H1 (cell line): ENCODE results near the gene KRTAP24-1. TPM values are rescaled to one million over a fixed set of nuclear protein-coding genes. Genes with fewer than 3 reads are reported as not detected.

Experiments used
- CTCF ChIA-PET: fragments of 300-600 bp; sonication (Branson Sonifier 250); formaldehyde crosslinking; loops from one replicate; lab custom pipeline; 2021; ENCODE audit not compliant: partially characterized antibody; lab: Charles Lee
- POLR2A ChIA-PET: fragments of 300-600 bp; sonication (Branson Sonifier 250); formaldehyde crosslinking; loops from one replicate; lab custom pipeline; 2021; ENCODE audit warnings: inconsistent platforms; ENCODE audit not compliant: partially characterized antibody; lab: Charles Lee
- DNase-seq, 2 experiments: peaks; one replicate each; pipeline versions ENCODE4 v3.0.0 to v3.0.0-alpha.2; 2010 to 2022; ENCODE audit warnings: low spot score in 2 of 2, low read depth in 1 of 2, mixed read lengths in 1 of 2
- FAIRE-seq: peaks from 2 replicates; lab custom pipeline; 2011; peaks lifted over from hg19 to GRCh38; lab: Jason Lieb, UNC
- H2AFZ ChIP-seq: 2 replicates; pipeline ENCODE4 v1.8.1; 2012; ENCODE audit warnings: low read length, inconsistent platforms
- H2AK5ac ChIP-seq: 2 replicates; pipeline ENCODE4 v1.6.1; 2013; ENCODE audit warnings: low read depth, low read length
- H2BK120ac ChIP-seq: replicated peaks from 2 replicates; pipeline ENCODE3; 2013; ENCODE audit warnings: low read depth, low read length, inconsistent platforms
- H2BK12ac ChIP-seq: 2 replicates; pipeline ENCODE4 v1.6.1; 2013; ENCODE audit warnings: low read depth, low read length
- H2BK15ac ChIP-seq: 2 replicates; pipeline ENCODE4 v1.6.1; 2013; ENCODE audit warnings: low read length
- H2BK20ac ChIP-seq: 2 replicates; pipeline ENCODE4 v1.6.1; 2013; ENCODE audit warnings: low read length
- H2BK5ac ChIP-seq: 2 replicates; pipeline ENCODE4 v1.6.1; 2013; ENCODE audit warnings: low read depth, low read length
- H3K14ac ChIP-seq: 2 replicates; pipeline ENCODE4 v1.6.1; 2013; ENCODE audit warnings: inconsistent platforms; ENCODE audit not compliant: insufficient read length
- H3K18ac ChIP-seq: 2 replicates; pipeline ENCODE4 v1.6.1; 2013; ENCODE audit warnings: low read length; ENCODE audit errors: extremely low read depth
- H3K23ac ChIP-seq: 2 replicates; pipeline ENCODE4 v1.6.1; 2013; ENCODE audit warnings: inconsistent platforms; ENCODE audit not compliant: insufficient read length
- H3K23me2 ChIP-seq: 2 replicates; pipeline ENCODE4 v1.6.1; 2013; ENCODE audit warnings: low read depth, low read length
- H3K27ac ChIP-seq: 2 replicates; pipeline ENCODE4 v1.6.1; 2011; ENCODE audit warnings: low read depth, low read length, inconsistent platforms
- H3K27me3 ChIP-seq, 4 experiments: replicated peaks in 1 of 4; 1 replicate in 1 of 4; 2 replicates in 3 of 4; pipeline versions ENCODE4 v1.6.1 to v1.8.1; 2011 to 2013; ENCODE audit warnings: low read length in 3 of 4, mild to moderate bottlenecking in 3 of 4, inconsistent platforms in 2 of 4, mixed read lengths in 2 of 4, moderate library complexity in 1 of 4; ENCODE audit not compliant: control insufficient read depth in 3 of 4, insufficient read depth in 3 of 4; ENCODE audit errors: extremely low read depth in 1 of 4
- H3K36me3 ChIP-seq, 4 experiments: 2 replicates each; pipeline versions ENCODE4 v1.6.1 to v1.8.1; 2011 to 2013; ENCODE audit warnings: mild to moderate bottlenecking in 4 of 4, low read length in 3 of 4, moderate library complexity in 2 of 4, control low read depth in 1 of 4, inconsistent platforms in 1 of 4; ENCODE audit not compliant: insufficient read depth in 4 of 4, control insufficient read depth in 2 of 4
- H3K4ac ChIP-seq: replicated peaks from 2 replicates; pipeline ENCODE3; 2013; ENCODE audit warnings: low read length, low read depth, mixed read lengths, inconsistent platforms; ENCODE audit not compliant: insufficient read length
- H3K4me1 ChIP-seq, 4 experiments: replicated peaks in 1 of 4; 1 replicate in 1 of 4; 2 replicates in 3 of 4; pipeline versions ENCODE4 v1.6.1 to v1.8.1; 2011 to 2013; ENCODE audit warnings: low read length in 3 of 4, inconsistent platforms in 2 of 4, mixed read lengths in 1 of 4; ENCODE audit not compliant: insufficient read depth in 4 of 4, control insufficient read depth in 3 of 4
- H3K4me2 ChIP-seq, 2 experiments: 2 replicates each; pipeline versions ENCODE4 v1.6.1 to v1.8.1; 2011 to 2013; ENCODE audit warnings: low read depth in 2 of 2, low read length in 2 of 2, control low read depth in 1 of 2, inconsistent platforms in 1 of 2, mild to moderate bottlenecking in 1 of 2; ENCODE audit not compliant: insufficient read depth in 1 of 2
- H3K4me3 ChIP-seq, 4 experiments: fragments of 200-600, 300-600 bp in 1 of 4; sonication (generic), shearing (Covaris generic), sonication (Bioruptor Twin) in 1 of 4; 2 replicates each; pipeline versions ENCODE4 v1.5.1 to v1.8.1; 2011 to 2016; ENCODE audit warnings: low read length in 4 of 4, low read depth in 3 of 4, control low read depth in 2 of 4, inconsistent platforms in 2 of 4, mild to moderate bottlenecking in 2 of 4, mixed read lengths in 1 of 4, moderate library complexity in 1 of 4; ENCODE audit not compliant: insufficient read depth in 2 of 4; ENCODE audit errors: extremely low read depth in 1 of 4
- H3K56ac ChIP-seq: replicated peaks from 2 replicates; pipeline ENCODE3; 2013; ENCODE audit warnings: low read depth, mild to moderate bottlenecking, mixed read lengths, low read length, inconsistent platforms; ENCODE audit not compliant: insufficient read length
- H3K79me1 ChIP-seq: 2 replicates; pipeline ENCODE4 v1.6.1; 2013; ENCODE audit warnings: low read depth, low read length, control low read depth
- H3K79me2 ChIP-seq, 2 experiments: 2 replicates each; pipeline versions ENCODE4 v1.6.1 to v1.8.1; 2012 to 2013; ENCODE audit warnings: low read length in 2 of 2, mild to moderate bottlenecking in 2 of 2, inconsistent platforms in 1 of 2; ENCODE audit not compliant: insufficient read depth in 2 of 2, control insufficient read depth in 1 of 2
- H3K9ac ChIP-seq, 4 experiments: replicated peaks in 1 of 4; 1 replicate in 1 of 4; 2 replicates in 3 of 4; pipeline versions ENCODE4 v1.6.1 to v1.8.1; 2011 to 2013; ENCODE audit warnings: low read depth in 3 of 4, low read length in 3 of 4, control low read depth in 2 of 4, mild to moderate bottlenecking in 2 of 4, moderate library complexity in 2 of 4, inconsistent platforms in 1 of 4; ENCODE audit errors: extremely low read depth in 1 of 4
- H3K9me3 ChIP-seq, 2 experiments: 2 replicates each; pipeline versions ENCODE4 v1.6.1 to v1.8.1; 2012 to 2013; ENCODE audit warnings: mild to moderate bottlenecking in 2 of 2, moderate library complexity in 2 of 2, control low read depth in 1 of 2, inconsistent platforms in 1 of 2, low read depth in 1 of 2, low read length in 1 of 2, mixed read lengths in 1 of 2; ENCODE audit not compliant: insufficient read depth in 2 of 2
- H4K20me1 ChIP-seq, 2 experiments: replicated peaks in 1 of 2; 2 replicates each; pipeline versions ENCODE3 to v1.8.1; 2011 to 2013; ENCODE audit warnings: inconsistent platforms in 2 of 2, low read length in 2 of 2, mild to moderate bottlenecking in 1 of 2; ENCODE audit not compliant: insufficient read depth in 2 of 2, control insufficient read depth in 1 of 2
- H4K5ac ChIP-seq: 2 replicates; pipeline ENCODE4 v1.6.1; 2013; ENCODE audit warnings: low read length, low read depth, mixed read lengths, inconsistent platforms; ENCODE audit not compliant: insufficient read length
- H4K8ac ChIP-seq: 2 replicates; pipeline ENCODE4 v1.8.0; 2013; ENCODE audit warnings: mild to moderate bottlenecking, moderate library complexity, low read length, inconsistent platforms; ENCODE audit not compliant: insufficient read depth; ENCODE audit errors: extremely low read depth
- H4K91ac ChIP-seq: replicated peaks from 2 replicates; pipeline ENCODE3; 2013; ENCODE audit warnings: low read length, mixed read lengths, inconsistent platforms; ENCODE audit not compliant: insufficient read length
- ATF3 ChIP-seq: IDR thresholded peaks from 2 replicates; pipeline ENCODE4 v1.6.1; 2011; ENCODE audit warnings: low read depth, mild to moderate bottlenecking, low read length; ENCODE audit not compliant: insufficient read depth
- CBX5 ChIP-seq: fragments of 300-800, 300-1000 bp; sonication (generic); IDR thresholded peaks from 2 replicates; pipeline ENCODE4 v1.7.1; 2016; ENCODE audit warnings: antibody characterized with exemption, low read length, low read depth
- CEBPB ChIP-seq: IDR thresholded peaks from 2 replicates; pipeline ENCODE4 v1.6.1; 2012; ENCODE audit warnings: low read depth, low read length
- CHD1 ChIP-seq: IDR thresholded peaks from 2 replicates; pipeline ENCODE4 v1.6.1; 2012; ENCODE audit warnings: low read depth, low read length, improper control_type of control experiment
- GABPA ChIP-seq: IDR thresholded peaks from 2 replicates; pipeline ENCODE4 v1.6.1; 2011; ENCODE audit warnings: mild to moderate bottlenecking, low read length, moderate library complexity, borderline replicate concordance; ENCODE audit not compliant: insufficient read depth
- HDAC6 ChIP-seq: IDR thresholded peaks from one replicate; pipeline ENCODE4 v1.7.1; 2012; ENCODE audit warnings: low read depth, mild to moderate bottlenecking, inconsistent platforms, low read length, moderate library complexity
- NRF1 ChIP-seq: IDR thresholded peaks from 2 replicates; pipeline ENCODE4 v1.6.1; 2011; ENCODE audit warnings: mild to moderate bottlenecking, low read depth, low read length, improper control_type of control experiment
- POLR2A ChIP-seq, 2 experiments: IDR thresholded peaks; 1 replicate in 1 of 2; 2 replicates in 1 of 2; pipeline ENCODE4 v1.6.1; 2011; ENCODE audit warnings: low read depth in 2 of 2, low read length in 2 of 2, mild to moderate bottlenecking in 2 of 2; ENCODE audit errors: control extremely low read depth in 1 of 2
- POU5F1 ChIP-seq: IDR thresholded peaks from 2 replicates; pipeline ENCODE4 v1.6.1; 2011; ENCODE audit warnings: low read depth, mild to moderate bottlenecking, low read length, moderate library complexity
- RAD21 ChIP-seq, 2 experiments: IDR thresholded peaks in 1 of 2; conservative IDR thresholded peaks in 1 of 2; 2 replicates each; pipeline ENCODE4 v1.6.1; 2011; ENCODE audit warnings: low read depth in 2 of 2, low read length in 2 of 2, improper control_type of control experiment in 1 of 2, inconsistent platforms in 1 of 2, mild to moderate bottlenecking in 1 of 2, moderate library complexity in 1 of 2
- RXRA ChIP-seq: IDR thresholded peaks from 2 replicates; pipeline ENCODE4 v1.6.1; 2011; ENCODE audit warnings: low read depth, mild to moderate bottlenecking, low read length, moderate library complexity; ENCODE audit not compliant: insufficient read depth
- SP2 ChIP-seq: IDR thresholded peaks from 2 replicates; pipeline ENCODE4 v1.6.1; 2012; ENCODE audit warnings: mild to moderate bottlenecking, low read length, inconsistent platforms
- SUZ12 ChIP-seq: fragments of 200-600 bp; sonication (generic); IDR thresholded peaks from 2 replicates; pipeline ENCODE4 v1.6.1; 2012; ENCODE audit warnings: mild to moderate bottlenecking, inconsistent platforms, low read length, moderate library complexity, mixed read lengths
- TAF7 ChIP-seq: optimal IDR thresholded peaks from 2 replicates; pipeline ENCODE3; 2011; ENCODE audit warnings: low read depth, mild to moderate bottlenecking, inconsistent platforms, low read length, moderate library complexity, borderline replicate concordance
- TCF12 ChIP-seq: IDR thresholded peaks from 2 replicates; pipeline ENCODE4 v1.6.1; 2011; ENCODE audit warnings: low read depth, mild to moderate bottlenecking, low read length
- WGBS, 2 experiments: shearing (Covaris generic) in 1 of 2; methylation state at CpG; one replicate each; pipeline versions ENCODE4 v1.1.6 to v1.1.7; 2013 to 2015; ENCODE audit warnings: low lambda C conversion rate in 2 of 2, mixed read lengths in 2 of 2, inconsistent platforms in 1 of 2, low coverage in 1 of 2, missing lambda C conversion rate in 1 of 2; ENCODE audit not compliant: insufficient replicate concordance in 2 of 2, insufficient coverage in 1 of 2, insufficient read length in 1 of 2; ENCODE audit errors: extremely low coverage in 1 of 2, missing lambda C conversion rate in 1 of 2; 5-methylcytosine and 5-hydroxymethylcytosine counted together
- polyA plus RNA-seq, 7 experiments: library from polyadenylated mRNA; depleted of rRNA in 3 of 7; stranded (reverse) in 5 of 7; unstranded in 2 of 7; fragments of >200 nt in 5 of 7; fragments of 200-250 nt in 2 of 7; gene quantifications; 1 replicate in 5 of 7; 2 replicates in 1 of 7; 4 replicates in 1 of 7; pipeline versions ENCODE4 v1.2.1 to v1.2.3, GENCODE V29; 2011 to 2013; ENCODE audit warnings: missing spikeins in 2 of 7, mixed read lengths in 2 of 7
- total RNA-seq: library from RNA; stranded (reverse); fragmentation: NEBNext Ultra II Directional; extraction: Animal tissue kit (Norgen Biotek cat#: 25700); gene quantifications from 2 replicates; pipeline ENCODE4 v1.2.1, GENCODE V29; 2021

KRTAP24-1 gene
- total and polyA plus RNA-seq, 2 of the 8 experiments (the other 6 are each of a cell fraction or from before 2014, with no cell fraction given), result not detected

- Histone ChIP-seq H3K79me1 (no peaks in the 10 kb centered on the region), H2BK5ac (no peak overlapping the region), H4K8ac (no peak overlapping the region), H2AK5ac (no peak overlapping the region), H4K20me1 (no peaks in the 10 kb centered on the region), H3K23ac (no peak overlapping the region), H3K9me3 (no peaks in the 10 kb centered on the region), H2BK120ac (no peak overlapping the region), H4K5ac (no peak overlapping the region), H3K79me2 (no peaks in the 10 kb centered on the region), H3K27me3 (no peaks in the 10 kb centered on the region), H3K4me2 (no peak overlapping the region), H2BK15ac (no peak overlapping the region), H3K4me1 (no peaks in the 10 kb centered on the region), H3K4me3 (no peak overlapping the region), H3K18ac (no peak overlapping the region), H3K4ac (no peak overlapping the region), H3K23me2 (no peaks in the 10 kb centered on the region), H2BK20ac (no peak overlapping the region), H3K27ac (no peak overlapping the region), H3K56ac (no peak overlapping the region), H3K9ac (no peak overlapping the region), H2AFZ (no peak overlapping the region), H3K14ac (no peak overlapping the region), H3K36me3 (no peaks in the 10 kb centered on the region), H4K91ac (no peak overlapping the region), H2BK12ac (no peak overlapping the region)
- ChIA-PET CTCF (no interaction called here), POLR2A (no interaction called here)
- WGBS, 2 experiments, result 97% methylated on average over 5 of the region's 5 CpGs; no CpG with 5 or more reads in 1 of the 2 experiments
- no peak for DNase-seq
- no peak for FAIRE-seq
- TF ChIP-seq TCF12, result no peak
- no peak for TF ChIP-seq CBX5
- no peak for TF ChIP-seq GABPA
- TF ChIP-seq SUZ12, result no peak
- TF ChIP-seq CEBPB, result no peak
- no peak for TF ChIP-seq TAF7
- TF ChIP-seq NRF1, result no peak
- TF ChIP-seq POU5F1, result no peak
- TF ChIP-seq SP2, result no peak
- no peak for TF ChIP-seq RAD21 (IDR thresholded peaks at IDR 0.05 in 1 of 2, conservative IDR thresholded peaks at IDR 0.05 in 1 of 2; ENCODE audit: low read depth in 2 of 2, low read length in 2 of 2)
- no peak for TF ChIP-seq CHD1
- TF ChIP-seq ATF3, result no peak
- TF ChIP-seq POLR2A (IDR thresholded peaks at IDR 0.05; ENCODE audit: control extremely low read depth in 1 of 2, low read depth in 2 of 2, low read length in 2 of 2), result no peak
- no peak for TF ChIP-seq HDAC6
- TF ChIP-seq RXRA, result no peak
These were observed 11.6 kb downstream of the KRTAP24-1 start for GRCh38 chr21:30271156-30271555.
